ENCODE results near the gene VAV3.
"Not testable (repeated sequence)": the region's sequence is repeated elsewhere in the genome, so short reads cannot be mapped to it uniquely, and the experiment has no call there.

VAV3 gene

GRCh38 chr1:107788206-107789202 lies 176.5 kb downstream of the VAV3 start:
- DNase-seq, result no peak

GRCh38 chr1:107787299-107787698 lies 177.7 kb downstream of the VAV3 start:
- DNase-seq, result peak; percentile 14

DNA sequence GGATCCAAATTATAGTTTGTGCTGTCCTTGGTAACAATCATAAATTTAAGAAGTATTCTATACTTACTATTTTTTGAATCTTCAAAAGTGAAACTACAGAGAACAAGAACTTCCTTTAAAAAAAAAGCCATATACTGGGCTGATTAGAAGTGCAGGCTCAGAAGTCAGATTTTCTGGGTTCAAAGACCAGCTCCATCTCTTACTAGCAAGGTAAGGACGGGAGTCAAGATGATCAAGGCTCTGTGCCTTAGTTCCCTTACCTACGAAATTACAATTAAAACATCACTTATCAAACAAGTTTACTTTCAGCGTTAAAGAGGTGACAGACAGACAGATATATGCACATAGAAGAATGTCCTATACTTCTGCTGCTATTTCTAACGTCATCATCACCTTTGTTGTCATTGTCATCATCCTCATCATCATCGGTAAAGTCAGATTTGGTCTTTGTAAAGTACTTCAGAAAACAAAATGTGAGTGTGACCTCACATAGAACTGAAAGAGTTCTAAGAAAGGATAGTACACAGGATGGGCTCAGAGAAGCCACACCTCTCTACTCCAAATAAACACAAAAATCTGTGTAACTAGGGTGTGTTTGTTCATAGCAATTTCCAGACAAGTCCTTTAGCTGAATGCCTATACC lies 178.7 kb downstream of the VAV3 start:
- no peak for DNase-seq

GRCh38 chr1:107785496-107786202 lies 179.3 kb downstream of the VAV3 start:
- DNase-seq, result no peak

DNA sequence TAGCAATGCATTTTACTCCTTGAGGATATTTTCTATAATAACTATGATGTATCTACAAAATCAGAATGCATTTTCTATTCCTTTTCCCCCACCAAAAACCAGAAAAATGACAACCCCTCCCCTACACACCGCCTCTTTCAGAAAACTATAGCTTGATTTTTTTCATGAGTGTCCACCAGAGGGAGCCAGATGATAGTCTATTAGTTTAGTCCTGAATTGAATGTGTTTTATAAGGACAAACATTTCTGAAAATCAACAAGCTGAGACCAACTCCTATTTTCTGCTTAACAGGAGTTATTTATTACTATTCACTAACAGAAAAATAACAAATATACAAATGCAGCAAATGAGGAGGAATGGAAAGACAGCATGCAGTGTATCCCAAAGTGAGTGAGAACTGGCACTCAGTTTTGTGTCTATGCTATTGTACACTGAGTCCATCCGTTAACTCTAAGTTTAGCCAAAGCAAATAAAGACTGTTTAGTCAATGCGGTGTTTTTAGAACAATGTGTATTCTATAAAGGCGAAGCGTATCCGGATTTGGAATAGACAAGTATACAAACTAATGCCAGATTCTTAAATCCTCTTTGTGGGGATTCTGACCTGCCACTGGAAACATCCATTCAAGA lies 182.6 kb downstream of the VAV3 start:
- DNase-seq, result peak; percentile 32

DNA sequence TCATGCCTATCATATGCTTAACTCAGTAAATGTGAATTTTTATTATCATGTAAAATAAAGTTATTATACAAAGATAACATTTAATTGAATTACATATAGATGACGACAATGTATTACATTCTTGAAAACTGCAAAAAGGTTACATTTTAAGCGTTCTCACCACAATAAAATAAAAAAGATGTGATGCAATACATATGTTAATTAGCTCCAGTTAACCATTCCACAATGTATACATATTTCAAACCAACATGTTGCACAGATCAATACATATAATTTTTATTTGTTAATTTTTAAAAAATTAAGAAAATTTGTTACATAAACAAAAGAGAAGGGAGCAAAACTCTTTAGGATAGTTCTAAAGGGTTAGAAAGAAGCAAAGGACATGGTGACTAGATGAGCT lies 183.7 kb downstream of the VAV3 start:
- DNase-seq, result no peak

GRCh38 chr1:107777664-107778047 lies 187.3 kb downstream of the VAV3 start:
- DNase-seq, result no peak

- DNase-seq, result no peak
Measured at GRCh38 chr1:107776900-107777663, 187.9 kb downstream of the VAV3 start.

DNA sequence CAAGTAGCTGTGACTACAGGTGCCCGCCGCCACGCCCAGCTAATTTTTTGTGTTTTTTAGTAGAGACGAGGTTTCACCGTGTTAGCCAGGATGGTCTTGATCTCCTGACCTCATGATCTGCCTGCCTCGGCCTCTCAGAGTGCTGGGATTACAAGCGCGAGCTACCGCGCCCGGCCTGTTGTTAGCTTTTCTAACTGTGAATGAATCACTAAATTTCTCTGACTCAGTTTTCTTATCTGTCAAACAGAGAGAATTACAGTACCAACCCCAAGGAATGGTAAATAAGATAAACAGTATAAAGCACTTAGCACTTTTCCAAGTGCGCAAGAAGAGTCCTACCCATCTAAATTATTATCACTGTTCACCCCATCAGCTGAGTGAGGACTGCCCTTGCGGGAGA lies 193.6 kb downstream of the VAV3 start:
- DNase-seq, result no peak

GRCh38 chr1:107767156-107767582 lies 197.8 kb downstream of the VAV3 start:
- DNase-seq, result no peak

- no peak for DNase-seq
Measured at GRCh38 chr1:107766533-107766932, 198.4 kb downstream of the VAV3 start.

DNA sequence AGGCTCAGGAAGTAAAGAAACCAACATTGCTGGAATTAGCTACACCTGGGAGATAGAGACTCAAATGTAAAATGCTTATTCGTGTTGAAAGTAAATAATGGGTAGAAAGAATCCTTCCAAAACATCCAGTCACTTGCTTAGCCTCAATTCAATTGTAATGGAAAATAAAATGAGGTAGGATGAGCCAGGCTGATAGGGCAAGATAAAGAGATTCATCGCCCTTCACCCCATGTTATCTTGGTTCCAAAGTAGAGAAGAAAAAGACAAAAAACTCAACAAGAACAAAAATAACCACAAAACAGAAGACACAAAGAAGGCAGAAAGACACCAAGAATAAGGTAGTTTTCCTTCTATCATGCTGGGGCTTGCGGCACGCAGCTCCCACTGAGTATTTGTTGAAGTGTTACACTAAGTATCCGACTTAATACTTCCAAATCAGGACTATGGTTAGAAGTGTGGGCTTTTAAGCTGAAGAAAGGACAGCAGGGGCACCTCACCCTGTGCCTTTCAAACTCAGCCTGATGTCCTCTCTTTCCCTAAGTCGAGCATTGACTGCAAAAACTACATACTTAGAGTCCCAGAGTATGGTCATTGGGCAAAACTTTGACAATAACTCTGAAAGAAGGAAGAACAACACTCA lies 202.1 kb downstream of the VAV3 start:
- DNase-seq, result no peak

DNA sequence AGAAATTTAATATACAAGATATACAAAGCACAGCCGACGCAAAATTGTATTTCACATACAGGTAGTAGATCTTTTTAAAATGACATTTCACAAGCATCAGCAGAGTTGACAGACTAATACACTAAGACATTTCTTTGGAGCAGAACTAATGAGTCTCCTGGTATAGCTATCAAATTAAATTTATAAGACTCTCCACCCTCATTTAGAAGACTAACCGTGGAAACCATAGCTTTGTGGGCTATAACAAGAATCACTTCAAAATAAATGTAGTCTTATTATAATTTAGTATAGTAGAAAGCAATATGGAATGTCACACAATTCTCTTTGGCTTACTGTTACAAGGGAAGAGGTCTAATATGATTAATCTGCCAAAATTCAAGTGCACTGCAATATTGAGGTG lies 204.9 kb downstream of the VAV3 start:
- DNase-seq, result no peak

GRCh38 chr1:107750364-107750959 lies 214.5 kb downstream of the VAV3 start:
- peak; percentile 2 for DNase-seq

- no peak for DNase-seq
Measured at GRCh38 chr1:107748531-107748930, 216.4 kb downstream of the VAV3 start.

DNA sequence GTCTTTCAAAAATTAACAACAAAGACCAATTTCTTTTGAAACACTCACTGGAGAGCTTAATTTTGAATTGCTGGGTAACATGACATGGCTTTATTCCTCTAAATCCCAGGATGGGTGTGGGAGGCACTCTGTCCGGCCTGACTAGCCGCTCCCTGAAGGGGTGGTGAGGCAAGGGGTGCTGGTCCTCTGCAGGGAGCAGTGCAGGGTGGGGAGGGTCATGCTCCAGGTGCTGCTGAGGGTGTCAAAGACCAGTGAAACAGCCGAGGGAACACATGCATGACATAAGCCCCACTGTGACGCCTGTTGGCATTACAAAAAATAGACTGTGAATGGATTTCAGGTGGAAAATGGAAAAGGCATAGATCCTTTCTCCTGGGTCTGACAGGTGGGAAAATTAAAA lies 223.7 kb downstream of the VAV3 start:
- DNase-seq, result no peak

DNA sequence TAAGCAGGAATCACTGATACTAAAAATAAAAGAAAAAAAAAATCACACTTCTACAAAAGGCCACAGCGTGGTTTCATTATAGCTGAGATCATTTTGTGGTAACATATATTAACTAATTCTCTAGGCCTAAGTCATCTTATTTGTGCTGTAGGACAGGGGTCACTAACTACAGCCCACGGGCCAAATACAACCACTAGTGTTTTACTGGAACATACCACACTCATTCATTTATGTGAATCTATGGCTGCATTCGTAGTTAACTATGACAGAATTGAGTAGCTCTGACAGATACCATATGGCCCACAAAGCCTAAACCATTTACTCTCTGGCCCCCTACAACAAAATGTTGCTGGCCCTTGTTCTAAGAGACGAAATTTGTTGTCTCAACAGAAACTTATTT lies 224.4 kb downstream of the VAV3 start:
- DNase-seq, result no peak

DNA sequence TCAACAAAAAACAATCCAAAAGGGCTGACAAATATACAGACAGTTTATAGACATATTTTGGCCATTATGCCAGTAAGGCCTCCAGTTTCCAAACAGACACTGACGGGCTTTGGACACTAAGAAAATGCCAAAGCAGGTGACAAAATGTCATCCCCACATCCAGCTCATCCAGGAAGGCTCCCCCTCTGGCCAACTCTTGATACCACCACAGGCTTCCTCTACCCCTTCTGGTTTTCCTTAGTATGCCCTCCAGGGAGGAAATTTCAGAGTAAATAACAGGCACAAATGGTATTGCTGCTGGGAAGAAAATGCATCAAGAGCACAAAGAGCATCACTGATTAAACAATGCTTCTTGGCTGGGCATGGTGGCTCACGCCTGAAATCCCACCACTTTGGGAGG lies 225.3 kb downstream of the VAV3 start:
- DNase-seq, result no peak

GRCh38 chr1:107739201-107739600 lies 225.8 kb downstream of the VAV3 start:
- DNase-seq, result no peak

DNA sequence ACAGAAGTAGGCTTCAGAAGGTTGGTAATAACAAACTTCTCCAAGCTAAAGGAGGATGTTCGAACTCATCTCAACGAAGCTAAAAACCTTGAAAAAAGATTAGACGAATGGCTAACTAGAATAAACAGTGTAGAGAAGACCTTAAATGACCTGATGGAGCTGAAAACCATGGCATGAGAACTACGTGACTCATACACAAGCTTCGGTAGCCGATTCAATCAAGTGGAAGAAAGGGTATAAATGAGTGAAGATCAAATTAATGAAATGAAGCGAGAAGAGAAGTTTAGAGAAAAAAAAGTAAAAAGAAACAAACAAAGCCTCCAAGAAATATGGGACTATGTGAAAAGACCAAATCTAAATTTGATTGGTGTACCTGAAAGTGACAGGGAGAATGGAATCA lies 231.6 kb downstream of the VAV3 start:
- DNase-seq, result not testable (repeated sequence)

DNA sequence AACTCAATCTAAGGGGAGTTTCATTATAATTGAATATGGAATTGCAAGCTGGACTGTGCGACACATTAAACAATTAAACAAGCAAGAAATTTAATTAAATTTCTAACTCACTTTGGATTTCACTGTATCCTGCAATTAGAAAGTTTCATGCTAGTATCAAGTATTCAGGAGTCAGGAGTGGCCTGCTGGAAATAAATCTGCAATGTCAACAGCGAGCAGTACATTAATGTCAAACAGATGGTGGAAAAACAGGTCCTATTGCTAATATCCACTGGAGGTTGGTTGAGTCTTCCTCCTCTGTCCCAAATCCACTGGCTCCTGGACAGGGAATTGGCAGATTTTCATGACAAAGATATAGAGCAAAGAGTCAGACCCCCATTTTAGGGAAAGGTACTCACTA lies 237.1 kb downstream of the VAV3 start:
- no peak for DNase-seq

All from GDM1 (cell line).